ENCODE results near the gene ADAMTS2. TPM values are rescaled to one million over a fixed set of nuclear protein-coding genes. Genes with fewer than 3 reads are reported as not detected.

ADAMTS2 gene
- polyA plus RNA-seq, 3 donors: 5.3 to 40.7 (median 14.6) TPM

DNA sequence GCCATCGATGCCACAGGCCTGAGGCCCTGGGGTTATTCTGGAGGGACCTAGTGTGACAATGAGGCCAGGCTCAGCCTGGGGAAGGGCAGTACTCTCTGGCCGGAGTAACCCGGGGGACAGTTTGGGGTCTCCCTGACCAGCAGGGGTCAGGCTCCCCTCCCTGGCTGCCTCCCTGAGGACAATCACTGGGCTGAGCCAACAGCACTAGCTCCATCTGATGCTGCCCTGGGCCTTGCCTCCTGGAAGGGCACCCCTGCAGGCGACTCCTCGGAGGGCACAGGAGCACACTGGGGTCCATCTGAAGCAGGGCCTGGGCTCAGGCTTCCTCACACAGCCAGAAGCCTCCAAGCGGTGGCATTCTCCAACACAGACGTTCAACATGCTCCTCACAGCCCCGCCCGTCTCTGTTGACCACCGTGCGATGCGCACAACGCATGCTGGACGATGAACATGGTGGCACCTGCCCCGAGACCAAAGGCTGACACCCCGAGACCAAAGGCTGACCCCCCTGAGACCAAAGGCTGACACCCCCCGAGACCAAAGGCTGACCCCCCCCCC is 68.3 kb downstream of the ADAMTS2 start:
- WGBS, 3 donors: 83 to 92% (median 85%) methylated on average over 16 to 17 of the region's 17 CpGs
- no peak overlapping the region for H3K27ac ChIP-seq (ENCODE audit: low read depth, low read length)

DNA sequence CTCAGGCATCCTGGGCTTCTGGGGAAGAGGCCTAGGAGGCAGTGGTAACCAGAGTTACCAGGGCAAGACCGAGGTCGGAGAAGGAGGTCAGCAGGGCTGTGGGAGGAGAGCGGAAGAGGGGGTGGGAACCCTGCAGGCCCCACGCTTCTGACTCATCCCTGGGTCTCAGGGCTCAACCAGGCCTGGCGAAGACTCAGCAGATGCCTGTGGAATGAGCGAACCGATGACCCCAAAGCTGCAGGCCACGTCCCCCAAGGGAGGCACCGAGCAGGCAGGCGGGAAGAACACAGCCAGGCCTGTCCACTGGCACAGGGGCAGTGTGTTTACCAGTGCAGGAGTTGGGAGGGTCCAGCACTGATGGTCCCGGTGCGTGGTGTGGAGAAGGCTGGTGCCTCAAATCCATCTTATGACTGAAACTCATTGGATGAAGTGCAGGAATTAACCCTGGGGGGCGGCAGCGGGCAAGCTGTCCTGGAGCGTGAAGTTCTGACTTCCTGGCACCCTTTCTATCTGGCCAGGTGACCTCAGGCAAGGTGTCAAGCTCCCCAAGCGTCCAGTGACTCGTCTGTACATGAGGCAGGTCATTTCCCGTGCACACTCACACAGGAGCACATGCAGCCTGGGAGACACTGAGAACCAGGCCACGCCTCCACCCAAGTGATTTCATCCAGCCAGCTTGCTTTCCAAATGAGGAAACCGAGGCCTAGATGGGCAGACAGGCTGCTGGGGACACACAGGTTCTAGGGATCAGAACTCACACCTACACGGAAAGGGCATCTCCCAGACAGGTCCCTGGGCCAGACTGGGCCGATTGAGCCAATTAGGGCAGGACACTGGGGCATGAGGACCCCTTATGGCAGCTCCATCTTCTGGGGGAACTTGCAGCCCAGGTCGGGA is 69.1 kb downstream of the ADAMTS2 start:
- no peak overlapping the region for H3K27ac ChIP-seq (ENCODE audit: low read depth, low read length)
- 59 to 77% (median 63%) methylated on average over 23 of the region's 23 CpGs for WGBS, 3 donors

DNA sequence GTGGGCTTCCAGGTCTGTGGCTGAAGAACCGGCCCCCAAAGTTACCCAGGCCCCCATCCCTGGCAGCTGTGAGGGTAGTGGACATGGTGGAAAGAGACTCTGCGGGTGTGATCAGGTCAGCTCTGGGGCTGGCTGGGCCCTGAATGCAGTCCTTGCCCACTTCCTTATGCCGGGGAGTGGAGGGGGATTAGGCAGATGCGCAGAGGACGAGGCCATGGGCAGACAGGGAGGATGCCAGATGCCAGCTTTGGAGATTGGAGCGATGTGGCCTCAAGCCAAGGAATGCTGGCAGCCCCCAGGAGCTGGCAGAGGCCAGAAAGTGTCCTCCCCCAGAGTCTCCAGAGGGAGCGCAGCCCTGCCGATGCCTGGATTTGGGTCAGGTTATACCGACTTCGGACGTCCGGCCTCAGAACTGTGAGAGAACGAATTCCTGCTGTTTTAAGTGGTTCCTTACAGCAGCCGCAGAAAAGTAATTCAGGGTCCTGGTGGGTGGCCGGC is 69.8 kb downstream of the ADAMTS2 start:
- 55 to 67% (median 64%) methylated on average over 15 of the region's 15 CpGs for WGBS, 3 donors
- peak overlapping the region; percentile 7 for H3K27ac ChIP-seq (ENCODE audit: low read depth, low read length)

DNA sequence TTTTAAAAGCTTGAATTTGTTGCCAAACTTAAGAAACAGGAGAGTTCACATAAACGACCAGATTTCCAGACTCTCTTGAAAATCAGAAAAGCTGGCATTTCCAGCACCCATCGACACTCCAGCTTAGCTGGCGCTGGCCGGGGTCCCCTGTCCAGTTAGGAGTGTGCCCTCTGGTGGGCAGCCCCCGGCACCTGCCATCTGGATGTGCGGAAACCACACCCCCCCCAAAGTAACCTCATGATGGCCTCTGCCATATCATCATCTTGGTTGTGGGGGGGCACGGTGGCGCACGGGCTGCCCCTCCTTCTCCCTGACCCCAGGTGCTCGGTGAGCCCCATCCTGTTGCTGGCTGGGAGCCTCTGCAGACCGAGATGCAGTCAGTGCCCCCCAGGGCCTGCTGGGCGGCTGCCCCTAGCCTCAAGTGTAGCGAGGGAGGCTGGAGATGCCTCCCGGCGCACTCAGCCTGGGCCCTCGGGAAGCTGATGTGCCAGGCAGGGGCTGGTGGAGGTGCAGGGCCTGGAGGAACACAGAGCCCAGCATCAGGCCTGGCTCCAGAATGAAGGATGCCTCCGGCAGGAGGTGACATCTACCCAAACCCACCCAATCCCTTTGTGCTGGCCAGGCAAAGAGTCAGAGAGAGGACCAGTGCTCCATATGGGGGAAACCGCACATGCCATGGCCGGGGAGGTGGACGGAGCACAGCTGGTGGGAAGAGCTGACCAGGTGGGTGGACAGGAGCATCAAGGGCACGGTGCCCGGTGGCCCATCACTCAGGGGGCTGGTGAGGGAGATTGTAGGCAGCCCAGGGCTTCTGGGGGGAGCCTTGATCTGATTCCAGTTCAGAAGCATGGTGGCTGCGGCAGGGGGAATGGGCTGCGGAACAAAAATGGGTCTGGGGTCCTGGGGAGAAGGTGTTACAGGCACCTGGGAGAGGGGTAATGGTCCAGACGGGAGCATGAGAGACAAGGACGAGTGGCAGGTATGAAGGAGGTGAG is 70.6 kb downstream of the ADAMTS2 start:
- WGBS, 3 donors: 74 to 87% (median 84%) methylated on average over 26 of the region's 26 CpGs
- H3K27ac ChIP-seq (ENCODE audit: low read depth, low read length): peak overlapping the region; percentile 7

DNA sequence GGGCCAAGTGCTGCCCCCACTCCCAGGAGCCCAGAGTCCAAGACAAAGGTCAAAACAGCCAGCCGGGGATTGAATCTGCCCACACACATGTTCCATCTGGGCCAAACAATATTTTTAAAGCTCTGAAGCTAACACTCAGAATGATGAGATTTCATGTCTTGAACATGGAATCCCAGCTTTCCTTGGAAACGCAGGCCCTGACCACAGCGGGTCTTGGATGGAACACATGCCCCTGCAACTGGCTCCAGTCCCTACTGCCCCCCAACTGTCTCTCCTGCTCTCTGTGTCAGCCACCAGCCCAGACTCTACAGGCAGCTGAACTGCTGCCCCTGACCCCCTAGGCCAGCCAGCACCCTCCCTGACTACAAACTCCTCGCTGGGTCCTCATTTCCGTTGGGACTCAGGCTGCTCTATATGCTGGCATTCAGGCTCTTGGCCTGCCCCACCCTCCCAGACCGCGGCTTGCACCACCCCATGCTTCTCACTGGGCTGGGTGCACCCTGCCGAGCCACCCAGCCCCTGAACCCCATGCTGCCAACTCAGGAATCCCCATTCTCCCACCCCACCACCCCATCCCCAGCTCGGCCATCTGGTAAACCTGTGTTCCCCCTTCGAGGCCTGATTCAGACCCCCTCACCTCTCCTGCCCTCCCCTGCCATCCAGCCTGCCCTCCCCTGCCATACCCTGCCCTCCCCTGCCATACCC is 71.7 kb downstream of the ADAMTS2 start:
- 65 to 73% (median 65%) methylated on average over 9 to 10 of the region's 10 CpGs for WGBS, 3 donors
- no peak overlapping the region for H3K27ac ChIP-seq (ENCODE audit: low read depth, low read length)

DNA sequence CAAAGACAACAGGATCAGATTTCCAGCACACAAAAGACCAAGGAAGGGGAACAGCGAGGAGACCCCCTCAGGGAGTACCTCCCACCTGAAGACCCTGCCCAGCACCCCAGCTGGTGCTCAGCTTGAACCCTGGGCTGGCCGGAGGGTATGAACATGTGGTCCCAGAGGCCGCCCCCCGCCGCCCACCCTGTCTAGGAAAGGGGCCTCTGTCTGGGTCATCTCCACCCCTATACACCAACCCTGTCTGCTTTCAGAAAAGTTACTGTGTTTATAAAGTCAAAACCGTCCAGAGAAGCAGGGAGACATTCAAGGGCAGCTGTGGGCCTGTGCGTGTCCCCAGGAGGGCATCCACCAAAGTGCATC is 72.2 kb downstream of the ADAMTS2 start:
- no peak overlapping the region for H3K27ac ChIP-seq (ENCODE audit: low read depth, low read length)
- 70 to 80% (median 77%) methylated on average over 7 of the region's 7 CpGs for WGBS, 3 donors

DNA sequence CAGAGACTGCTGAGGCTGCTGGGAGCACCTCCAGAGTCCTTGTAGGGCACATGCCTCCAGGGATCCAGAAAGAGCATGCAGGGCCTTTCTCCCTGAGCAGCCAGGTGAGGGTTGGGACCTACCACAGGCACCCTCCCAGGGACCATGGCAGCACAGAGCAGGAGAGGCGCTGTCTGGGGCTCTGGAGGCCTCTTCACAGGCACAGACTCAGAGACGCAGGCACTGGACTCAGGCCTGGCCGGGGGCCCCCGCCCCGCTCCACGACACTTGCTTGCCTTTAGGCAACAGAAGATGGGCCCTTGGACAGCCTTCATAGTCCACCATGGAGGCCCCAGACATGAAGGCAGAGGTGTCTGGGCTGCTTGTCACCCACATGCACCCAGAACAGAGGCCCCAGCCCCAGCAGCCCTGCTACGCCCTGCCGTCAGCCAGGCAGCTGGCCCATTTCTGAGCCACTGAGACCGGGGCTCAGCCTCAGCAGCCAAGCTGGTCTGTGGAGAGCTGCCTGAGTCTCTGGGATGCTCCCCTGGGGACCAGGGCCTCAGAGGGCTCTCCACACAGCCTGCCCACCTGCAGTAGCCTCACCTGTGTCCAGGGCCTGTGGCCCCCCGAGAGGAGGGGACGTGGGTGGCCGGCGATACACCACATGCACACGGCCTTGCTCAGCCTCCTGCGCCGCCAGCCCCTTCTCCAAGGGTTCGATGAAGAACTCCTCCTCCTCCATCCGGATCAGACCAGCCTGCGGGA is 72.8 kb downstream of the ADAMTS2 start:
- 79 to 89% (median 81%) methylated on average over 19 of the region's 19 CpGs for WGBS, 3 donors
- H3K27ac ChIP-seq (ENCODE audit: low read depth, low read length): peak overlapping the region; percentile 8

DNA sequence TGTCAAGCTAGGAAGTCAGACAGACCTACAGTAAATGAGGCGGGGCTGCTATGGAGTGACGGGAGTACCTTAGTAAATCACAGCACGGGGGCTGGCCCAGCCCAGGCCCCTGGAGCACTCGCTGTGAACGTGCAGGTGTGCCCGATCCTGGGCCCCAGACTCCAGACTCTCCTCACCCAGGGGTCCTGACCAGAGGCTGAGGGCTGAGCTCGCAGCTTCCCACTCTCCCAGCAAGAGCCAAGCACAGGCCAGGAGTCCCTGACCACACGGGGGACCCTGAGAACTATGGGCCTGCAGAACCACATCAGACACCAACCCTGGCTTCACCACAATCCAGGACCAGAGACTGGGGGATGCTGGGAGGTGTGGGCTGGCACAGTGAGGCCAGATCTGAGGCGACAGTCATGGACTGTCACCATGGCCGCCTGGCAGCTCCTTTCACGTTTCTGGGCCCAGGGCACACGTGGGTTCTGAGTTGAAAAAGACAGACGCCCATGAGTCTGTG is 73.4 kb downstream of the ADAMTS2 start:
- 67 to 82% (median 78%) methylated on average over 13 of the region's 13 CpGs for WGBS, 3 donors
- H3K27ac ChIP-seq (ENCODE audit: low read depth, low read length): peak overlapping the region; percentile 8

DNA sequence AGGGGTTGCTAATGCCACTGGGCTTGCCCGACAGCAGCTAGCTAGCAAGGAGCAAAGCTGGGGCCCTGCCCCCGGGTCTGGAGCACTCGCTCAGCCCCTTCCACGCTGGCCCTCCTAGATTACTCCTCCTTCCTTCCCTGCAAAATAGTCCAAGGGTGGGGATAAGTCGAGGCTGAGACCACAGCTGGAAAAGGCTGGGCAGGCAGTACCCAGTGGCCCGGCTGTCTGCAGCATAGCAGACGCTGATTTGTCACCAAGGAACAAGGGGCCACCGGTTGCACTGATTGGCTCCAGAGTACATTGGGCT is 73.9 kb downstream of the ADAMTS2 start:
- WGBS, 3 donors: 52 to 68% (median 64%) methylated on average over 8 of the region's 8 CpGs
- no peak overlapping the region for H3K27ac ChIP-seq (ENCODE audit: low read depth, low read length)

DNA sequence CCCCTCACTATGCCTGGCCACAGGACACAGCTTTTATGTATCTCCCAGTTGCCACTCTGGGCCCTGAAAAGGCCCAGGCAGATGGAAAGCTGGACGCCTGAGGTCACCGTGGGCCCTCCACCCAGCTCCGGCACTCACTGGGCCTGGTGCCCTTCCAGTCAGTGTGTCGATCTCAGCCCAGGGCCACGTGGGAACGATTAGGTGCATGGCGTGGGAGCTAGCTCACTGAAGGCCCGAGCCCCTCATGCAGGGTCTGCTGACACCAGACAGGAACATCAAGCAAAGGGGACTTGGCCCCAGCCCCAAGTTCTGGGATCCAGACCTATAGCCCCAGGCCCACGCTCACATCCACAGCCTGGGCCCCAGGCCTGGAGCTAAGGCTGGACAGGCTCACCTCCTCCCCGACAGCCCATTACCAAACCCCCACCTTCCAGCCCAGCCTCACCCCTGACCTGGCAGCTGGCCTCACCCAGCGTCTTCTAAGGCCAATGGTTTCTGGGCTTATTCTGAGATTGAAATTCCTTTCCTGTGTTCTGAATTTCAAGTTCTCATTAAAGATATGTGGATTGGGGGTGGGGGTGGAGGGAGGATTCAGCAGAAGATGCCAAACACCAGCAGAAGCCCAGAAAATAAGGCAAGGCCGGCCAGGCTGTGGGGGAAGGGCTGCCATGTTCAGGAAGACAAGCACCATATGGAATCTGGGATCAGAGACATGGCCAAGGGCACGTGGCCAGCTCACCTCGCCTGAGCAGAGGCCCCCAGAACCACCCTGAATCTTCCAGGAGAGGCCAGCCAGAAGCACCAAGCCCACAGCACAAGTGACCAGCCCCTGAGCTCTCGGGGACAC is 74.5 kb downstream of the ADAMTS2 start:
- WGBS, 3 donors: 46 to 70% (median 53%) methylated on average over 15 of the region's 15 CpGs
- H3K27ac ChIP-seq (ENCODE audit: low read depth, low read length): no peak overlapping the region

DNA sequence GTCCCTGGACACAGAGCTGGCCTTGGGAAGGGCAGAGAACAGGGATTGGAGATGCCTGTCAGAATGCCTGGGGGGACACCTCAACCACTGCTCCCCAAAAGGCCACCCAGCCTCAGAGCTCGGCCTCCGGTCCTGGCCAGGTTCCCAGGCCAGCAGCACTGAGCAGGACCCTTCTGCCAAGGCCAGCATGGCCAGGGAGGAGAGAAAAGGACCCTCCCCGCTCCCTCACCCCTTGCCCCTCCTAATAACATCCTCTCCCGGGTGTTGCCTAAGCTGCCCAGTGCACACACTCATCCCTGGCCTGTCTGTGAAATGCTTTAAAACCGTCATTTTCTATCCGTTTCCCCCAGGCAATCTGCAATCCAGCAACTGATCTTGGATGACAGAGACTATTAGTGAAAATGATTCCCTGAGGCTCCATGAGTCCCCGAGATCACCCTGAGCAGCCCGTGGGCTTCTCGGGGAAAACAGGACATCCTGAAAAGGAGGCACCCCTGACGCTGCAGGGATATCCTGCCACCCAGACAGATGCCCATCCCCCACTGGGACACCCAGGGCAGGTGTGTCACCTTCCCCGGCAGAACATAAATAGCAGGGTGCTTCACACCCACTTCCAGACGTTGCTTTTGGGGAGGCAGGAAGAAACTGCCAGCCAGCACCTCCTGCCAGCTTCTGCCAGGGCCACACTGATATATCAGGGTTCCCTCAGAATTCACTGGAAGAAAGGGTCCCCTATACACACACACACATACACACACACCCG is 75.3 kb downstream of the ADAMTS2 start:
- no peak overlapping the region for H3K27ac ChIP-seq (ENCODE audit: low read depth, low read length)
- 51 to 67% (median 56%) methylated on average over 13 of the region's 13 CpGs for WGBS, 3 donors

DNA sequence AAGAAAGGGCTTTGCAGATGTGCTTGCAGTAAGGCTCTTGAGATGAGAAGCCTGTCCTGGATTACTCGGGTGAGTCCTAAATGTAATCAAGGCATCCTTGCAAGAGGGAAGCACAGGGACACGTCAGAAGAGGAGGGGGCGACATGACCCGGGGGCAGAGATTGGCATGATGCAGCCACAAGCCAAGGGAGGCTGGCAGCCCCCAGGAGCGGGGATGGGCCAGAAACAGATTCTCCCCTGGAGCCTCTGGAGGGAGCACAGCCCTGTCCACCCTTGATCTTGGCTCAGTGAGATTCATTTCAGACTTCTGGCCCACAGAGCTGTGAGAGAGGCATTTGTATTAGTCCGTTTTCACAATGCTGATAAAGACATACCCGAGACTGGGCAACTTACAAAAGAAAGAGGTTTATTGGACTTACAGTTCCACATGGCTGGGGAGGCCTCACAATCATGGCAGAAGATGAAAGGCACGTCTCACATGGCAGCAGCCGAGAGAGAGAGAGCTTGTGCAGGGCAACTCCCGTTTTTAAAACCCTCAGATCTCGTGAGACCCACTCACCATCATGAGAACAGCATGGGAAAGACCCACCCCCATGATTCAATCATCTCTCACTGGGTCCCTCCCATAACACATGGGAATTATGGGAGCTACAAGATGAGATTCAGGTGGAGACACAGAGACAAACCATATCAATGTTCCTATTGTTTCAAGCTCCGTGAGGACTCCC is 76.1 kb downstream of the ADAMTS2 start:
- no peak overlapping the region for H3K27ac ChIP-seq (ENCODE audit: low read depth, low read length)
- WGBS, 3 donors: 68 to 80% (median 77%) methylated on average over 12 of the region's 12 CpGs

DNA sequence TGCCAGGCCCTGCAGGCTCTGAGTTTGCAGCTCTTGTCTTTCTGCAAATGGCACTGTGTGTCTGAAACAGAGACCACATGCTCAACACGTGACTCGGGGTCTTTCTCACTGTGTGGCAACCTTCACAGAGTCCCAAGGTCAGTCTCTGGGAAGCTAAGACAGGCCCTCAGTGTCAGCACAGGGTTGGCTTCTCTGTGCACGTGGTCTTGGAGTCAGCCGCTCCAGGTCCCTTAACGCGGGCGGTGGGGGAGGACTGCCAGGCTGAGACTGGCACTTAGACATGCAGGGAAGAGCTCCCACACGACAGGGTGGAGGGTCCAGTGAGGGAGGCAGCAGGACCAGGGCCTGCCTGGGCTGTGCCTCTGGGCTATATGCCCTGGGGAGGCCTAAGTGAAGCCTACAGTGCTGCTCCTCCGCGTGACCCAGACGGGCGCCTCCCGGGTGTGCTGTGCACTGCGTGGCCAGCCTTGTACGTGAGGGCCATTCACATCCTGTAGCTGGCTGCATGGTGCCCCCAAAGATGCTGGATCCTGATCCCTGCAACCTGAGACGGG is 76.8 kb downstream of the ADAMTS2 start:
- WGBS, 3 donors: 76 to 88% (median 86%) methylated on average over 16 of the region's 16 CpGs
- no peak overlapping the region for H3K27ac ChIP-seq (ENCODE audit: low read depth, low read length)

DNA sequence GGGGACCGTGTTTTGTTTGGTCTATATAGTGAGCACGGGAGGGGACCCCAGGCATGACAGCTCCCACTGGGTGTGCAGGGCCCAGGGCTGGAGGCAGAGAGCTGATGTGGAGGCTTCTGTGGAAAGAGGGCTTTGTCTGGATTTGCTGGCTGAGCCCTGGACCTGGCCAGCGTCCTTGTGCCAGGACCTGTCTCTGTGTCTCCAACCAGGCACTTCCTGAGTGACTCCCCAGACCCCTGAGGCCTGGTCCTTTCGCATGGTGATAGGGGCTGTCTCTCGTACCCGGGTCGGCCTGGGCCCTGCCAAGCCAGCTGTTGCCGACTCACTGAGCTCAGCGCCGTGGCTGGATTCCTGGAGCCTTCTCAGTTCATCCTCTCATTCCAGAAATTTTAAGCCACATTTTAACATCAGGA is 77.6 kb downstream of the ADAMTS2 start:
- WGBS, 3 donors: 64 to 70% (median 66%) methylated on average over 10 of the region's 10 CpGs
- H3K27ac ChIP-seq (ENCODE audit: low read depth, low read length): no peak overlapping the region

DNA sequence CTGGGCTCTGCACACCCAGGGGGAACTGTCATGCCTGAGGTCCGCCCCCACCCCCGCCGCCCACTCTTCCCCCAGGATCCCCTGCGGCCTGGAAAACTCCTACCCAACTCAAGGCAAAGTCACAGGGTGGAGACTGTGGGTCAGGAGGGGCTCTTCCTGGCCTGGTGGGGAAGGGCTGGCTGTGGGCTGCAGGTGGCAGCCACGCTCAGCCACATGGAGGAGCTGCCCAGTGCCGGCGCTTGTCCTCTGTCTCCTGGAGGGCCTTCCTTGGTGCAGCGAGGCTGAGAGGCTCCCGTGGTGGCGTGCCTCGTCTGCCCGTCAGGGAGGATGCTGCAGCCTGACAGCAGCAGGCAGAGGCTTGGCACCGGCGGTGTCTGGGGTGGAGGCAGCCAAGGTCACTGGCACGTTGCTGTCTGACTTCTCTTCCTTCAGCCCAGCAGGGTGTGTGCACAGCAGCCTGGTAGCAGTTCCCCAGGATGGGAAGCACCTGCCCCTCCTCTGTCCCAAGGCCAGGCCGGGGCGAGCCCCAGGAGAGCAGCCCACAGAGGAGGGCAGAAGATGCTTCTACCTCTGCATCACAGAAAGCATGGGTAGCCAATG is 78.1 kb downstream of the ADAMTS2 start:
- 55 to 71% (median 67%) methylated on average over 17 of the region's 17 CpGs for WGBS, 3 donors
- no peak overlapping the region for H3K27ac ChIP-seq (ENCODE audit: low read depth, low read length)
